DMS114 treated with DMSO at 0.1 percent for 48 hours (cell line): Measurements from ENCODE around the gene GMDS.
"Not testable (repeated sequence)": the region's sequence is repeated elsewhere in the genome, so short reads cannot be mapped to it uniquely, and the experiment has no call there.

Experiments used
- DNase-seq: peaks from one replicate; lab custom pipeline; 2025; ENCODE audit not compliant: unreplicated experiment; lab: John Stamatoyannopoulos, UW

GMDS gene

GRCh38 chr6:1845543-1845942, 399.9 kb downstream of the GMDS start:
- DNase-seq, result not testable (repeated sequence)

GRCh38 chr6:1842334-1842733, 403.1 kb downstream of the GMDS start:
- no peak for DNase-seq

GRCh38 chr6:1841136-1841535, 404.3 kb downstream of the GMDS start:
- DNase-seq, result no peak

DNA sequence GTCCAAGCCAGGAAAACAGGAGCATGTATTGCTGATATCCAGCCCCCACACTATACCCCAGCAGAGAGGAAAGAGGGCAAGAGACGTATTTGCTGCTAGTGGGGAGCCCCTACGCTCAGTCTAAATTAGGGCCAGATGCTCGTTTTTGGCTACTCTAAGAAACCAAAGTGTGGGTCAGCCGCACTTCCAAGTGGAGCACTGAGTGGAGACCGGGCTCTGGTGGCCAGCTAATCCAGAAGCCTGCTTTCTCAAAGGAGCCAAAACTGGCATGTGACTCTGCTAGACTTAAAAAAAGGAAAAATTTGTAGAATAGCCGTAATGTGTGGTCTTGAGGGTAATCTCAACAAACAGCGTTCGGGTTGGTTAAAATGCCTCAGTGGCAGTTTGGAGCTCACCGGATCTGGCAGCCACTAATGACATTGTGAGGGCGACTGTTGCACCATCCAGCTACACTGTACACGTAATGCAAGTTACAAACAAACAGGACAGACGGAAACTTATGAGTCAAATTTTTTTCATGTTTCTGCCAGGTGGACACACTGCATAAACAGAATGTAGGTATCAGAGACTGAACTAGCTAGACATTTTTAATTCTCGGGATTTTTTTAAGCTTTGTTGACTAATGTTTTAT, 404.8 kb downstream of the GMDS start:
- no peak for DNase-seq

DNA sequence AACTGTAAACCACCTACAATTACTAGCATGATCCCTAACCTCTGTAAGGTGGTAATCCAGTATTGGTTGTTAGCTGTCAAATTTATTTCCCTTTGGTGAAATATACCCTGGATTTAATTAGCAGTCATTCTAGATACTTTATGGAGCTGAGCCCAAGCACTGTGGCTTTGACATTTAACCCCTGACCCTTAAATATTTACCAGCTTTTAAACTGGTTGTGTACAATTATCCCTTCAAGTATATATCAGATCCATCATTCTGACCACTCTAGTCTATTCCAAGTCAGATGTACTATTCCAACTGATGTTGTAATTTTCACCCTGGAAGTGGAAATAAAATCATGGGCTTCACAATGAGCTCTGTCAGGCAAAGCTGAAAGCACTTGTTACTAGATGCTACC, 406.0 kb downstream of the GMDS start:
- DNase-seq, result no peak

GRCh38 chr6:1838604-1839213, 406.7 kb downstream of the GMDS start:
- no peak for DNase-seq

DNA sequence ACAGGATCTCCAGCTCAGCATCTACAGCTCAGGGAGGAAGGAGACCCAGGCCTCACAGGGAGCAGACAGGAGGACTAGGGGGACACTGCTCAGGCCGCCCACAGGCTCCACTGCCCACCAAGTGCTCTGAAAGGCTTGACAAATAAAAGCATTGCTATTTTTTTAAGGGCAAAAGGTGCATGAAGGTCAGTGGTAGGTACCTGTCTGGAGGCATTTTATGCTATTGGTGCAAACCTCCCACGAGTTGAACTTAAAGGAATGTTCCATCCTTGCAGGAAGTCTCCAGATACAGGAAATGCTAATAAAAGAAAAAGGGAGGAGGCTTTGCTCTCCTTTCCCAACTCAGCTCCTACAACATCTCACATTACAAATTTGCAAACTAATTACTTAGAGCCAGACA, 407.6 kb downstream of the GMDS start:
- DNase-seq, result no peak

- no peak for DNase-seq
These were observed 408.7 kb downstream of the GMDS start for GRCh38 chr6:1836690-1837089.

- no peak for DNase-seq
These were observed 410.5 kb downstream of the GMDS start for GRCh38 chr6:1834646-1835516.

GRCh38 chr6:1834207-1834606, 411.2 kb downstream of the GMDS start:
- no peak for DNase-seq

GRCh38 chr6:1832844-1833787, 412.3 kb downstream of the GMDS start:
- DNase-seq, result peak; percentile 57

DNA sequence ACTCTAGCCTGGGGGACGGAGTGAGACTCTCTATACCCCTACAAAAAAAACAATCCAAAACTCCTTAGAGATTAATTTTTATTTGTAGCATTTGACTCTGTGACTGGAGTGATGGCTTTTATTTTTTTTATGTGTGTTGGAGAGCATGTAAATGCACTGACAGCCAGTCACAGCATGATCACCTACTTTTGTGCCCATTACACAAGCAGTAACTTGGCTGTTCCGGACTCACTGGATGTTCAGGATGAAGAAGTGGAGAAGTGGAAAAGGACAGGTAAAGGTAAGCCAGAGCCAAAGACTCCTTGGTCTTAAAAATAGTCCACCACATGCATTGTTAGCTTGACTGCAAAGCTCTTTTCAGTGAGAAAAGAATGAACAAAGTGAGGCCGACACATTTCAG, 413.0 kb downstream of the GMDS start:
- DNase-seq, result no peak

DNA sequence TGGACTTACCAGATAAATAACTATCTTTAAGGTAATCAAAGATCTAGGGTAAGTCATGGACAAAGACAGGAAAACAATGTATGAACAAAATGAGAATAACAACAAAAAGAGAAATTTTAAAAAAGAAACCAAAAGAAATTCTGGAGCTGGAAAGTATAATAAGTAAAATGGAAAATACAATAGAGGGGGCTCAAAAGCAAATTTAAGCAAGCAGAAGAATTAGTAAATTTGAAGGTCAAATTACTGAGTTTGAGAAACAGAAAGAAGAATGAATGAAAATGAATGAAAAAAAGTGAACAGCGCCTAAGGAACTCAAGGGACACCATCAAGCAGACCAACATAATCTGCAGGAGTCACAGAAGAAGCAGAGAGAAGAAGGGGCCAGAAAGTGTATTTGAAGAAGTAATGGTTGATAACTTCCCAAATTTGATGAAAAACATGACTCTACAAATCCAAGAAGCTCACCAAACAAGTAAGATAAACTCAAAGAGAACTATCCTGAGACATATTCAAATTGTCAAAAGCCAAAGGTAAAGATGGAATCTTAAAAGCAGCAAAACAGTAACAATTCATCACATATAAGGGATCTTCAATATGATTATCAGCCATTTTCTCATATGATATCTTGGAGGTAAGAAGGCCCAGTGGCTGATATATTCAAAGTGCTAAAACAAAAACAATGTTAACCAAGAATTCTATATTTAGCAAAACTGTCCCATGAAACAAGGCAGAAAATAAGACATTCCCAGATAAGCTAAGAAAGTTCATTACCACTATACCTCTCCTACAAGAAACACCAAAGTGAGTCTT, 417.2 kb downstream of the GMDS start:
- no peak for DNase-seq

DNA sequence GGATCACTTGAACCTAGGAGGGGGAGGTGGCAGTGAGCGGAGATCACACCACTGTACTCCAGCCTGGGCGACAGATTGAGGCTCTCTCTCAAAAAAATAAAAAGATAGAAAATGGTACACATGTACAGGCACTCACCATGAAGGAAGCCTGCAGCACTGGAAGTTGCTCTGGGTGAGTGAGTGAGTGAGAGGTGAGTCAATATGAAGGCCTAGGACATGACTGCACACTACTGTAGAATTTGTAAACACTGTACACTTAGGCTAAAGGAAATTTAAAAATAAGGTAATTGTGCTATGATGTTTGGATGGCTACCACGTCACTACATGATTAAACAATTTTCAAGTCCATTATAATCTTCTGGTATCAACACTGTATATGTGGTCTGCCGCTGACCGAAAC, 419.5 kb downstream of the GMDS start:
- no peak for DNase-seq

DNA sequence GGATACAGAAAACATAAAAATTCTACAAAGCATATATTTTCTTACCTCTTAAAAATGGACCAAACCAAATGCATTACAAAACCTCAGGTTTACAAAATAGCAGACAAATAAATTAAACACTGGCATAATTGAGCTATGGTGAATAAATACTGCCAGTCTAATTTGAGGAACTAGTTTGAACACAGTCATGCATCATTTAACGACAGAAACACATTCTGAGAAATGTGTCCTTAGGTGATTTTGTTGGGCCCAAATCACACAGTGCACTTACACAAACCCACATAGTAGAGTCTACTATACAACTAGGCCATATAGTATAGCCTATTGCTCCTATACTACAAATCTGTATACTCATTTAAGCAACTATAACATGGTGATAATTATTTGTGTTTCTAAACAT, 420.1 kb downstream of the GMDS start:
- DNase-seq, result no peak

GRCh38 chr6:1821513-1822183, 423.8 kb downstream of the GMDS start:
- DNase-seq, result peak; percentile 99

GRCh38 chr6:1821164-1821512, 424.3 kb downstream of the GMDS start:
- DNase-seq, result peak; percentile 79

DNA sequence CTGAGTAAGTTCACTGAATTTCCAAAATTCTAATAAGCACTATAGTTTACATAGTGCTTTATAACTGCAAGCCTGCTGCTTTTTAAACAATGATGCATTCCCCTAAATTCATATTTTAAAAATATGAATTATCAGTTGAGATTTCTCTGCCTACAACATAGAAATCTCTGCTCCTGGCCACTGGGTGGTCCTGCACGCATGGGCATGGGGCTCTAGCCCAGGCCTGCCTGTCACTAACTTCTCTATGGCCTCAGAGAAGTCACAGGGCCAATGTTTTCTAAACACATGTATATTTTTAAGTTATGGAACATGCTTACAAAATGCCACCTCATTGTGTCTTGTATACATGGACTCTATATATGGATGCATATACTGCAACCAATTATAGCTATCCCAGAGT, 424.7 kb downstream of the GMDS start:
- peak; percentile 73 for DNase-seq

GRCh38 chr6:1820165-1820564, 425.2 kb downstream of the GMDS start:
- DNase-seq, result peak; percentile 55

GRCh38 chr6:1819007-1819406, 426.4 kb downstream of the GMDS start:
- no peak for DNase-seq
